A673 (cell line): ENCODE data around the gene SSX7.
"Not testable (repeated sequence)": the region's sequence is repeated elsewhere in the genome, so short reads cannot be mapped to it uniquely, and the experiment has no call there.

Source experiments
- CTCF ChIP-seq: fragments of 300-800, 200-600 bp; sonication (generic); conservative IDR thresholded peaks from 2 replicates; pipeline ENCODE4 v1.5.1; 2017; ENCODE audit warnings: low read depth, mild to moderate bottlenecking, antibody characterized with exemption, low read length, moderate library complexity, mixed read lengths
- EZH2 ChIP-seq: fragments of 200-600 bp; sonication (generic); IDR thresholded peaks from 2 replicates; pipeline ENCODE4 v1.6.1; 2017; ENCODE audit warnings: borderline replicate concordance, low read depth, mild to moderate bottlenecking, mixed read lengths, antibody characterized with exemption, low read length; ENCODE audit not compliant: poor library complexity, severe bottlenecking

- not testable (repeated sequence) for TF ChIP-seq CTCF, EZH2
Observed at GRCh38 chrX:52620661-52621060, 34.0 kb downstream of the SSX7 start.
